KMS-11 (cell line): Measurements from ENCODE around the gene TMEM145.

ENCODE experiments used
- H2AFZ ChIP-seq: fragments of 200-600 bp; sonication (generic); 2 replicates; pipeline ENCODE4 v1.6.1; 2016; ENCODE audit warnings: antibody characterized with exemption, mixed run types, low read depth
- H3K27ac ChIP-seq: fragments of 200-600 bp; sonication (generic); 2 replicates; pipeline ENCODE4 v1.6.1; 2016; ENCODE audit warnings: mild to moderate bottlenecking, mixed run types
- H3K27me3 ChIP-seq: fragments of 200-600 bp; sonication (generic); 2 replicates; pipeline ENCODE4 v1.6.1; 2017; ENCODE audit warnings: mild to moderate bottlenecking, low read depth, mixed run types, moderate library complexity; ENCODE audit not compliant: insufficient read depth
- H3K36me3 ChIP-seq: fragments of 200-600 bp; sonication (generic); 2 replicates; pipeline ENCODE4 v1.6.1; 2017; ENCODE audit warnings: mild to moderate bottlenecking, mixed run types; ENCODE audit not compliant: insufficient read depth
- H3K4me1 ChIP-seq: fragments of 200-600 bp; sonication (generic); 2 replicates; pipeline ENCODE4 v1.6.1; 2016; ENCODE audit warnings: mild to moderate bottlenecking, low read depth, mixed run types; ENCODE audit not compliant: poor library complexity, severe bottlenecking
- H3K4me2 ChIP-seq: fragments of 200-600 bp; sonication (generic); 2 replicates; pipeline ENCODE4 v1.7.0; 2016; ENCODE audit warnings: mild to moderate bottlenecking, mixed run types
- H3K4me3 ChIP-seq: fragments of 200-600 bp; sonication (generic); IDR thresholded peaks from 2 replicates; pipeline ENCODE4 v1.6.1; 2017; ENCODE audit warnings: low read depth, low read length, mixed read lengths; ENCODE audit not compliant: insufficient read depth
- H3K79me2 ChIP-seq: fragments of 200-600 bp; sonication (generic); 2 replicates; pipeline ENCODE4 v1.6.1; 2016; ENCODE audit warnings: low read depth, mixed run types; ENCODE audit not compliant: insufficient read depth
- H3K9ac ChIP-seq: fragments of 200-600 bp; sonication (generic); 2 replicates; pipeline ENCODE4 v1.6.1; 2016; ENCODE audit warnings: mild to moderate bottlenecking, mixed run types
- H4K20me1 ChIP-seq: fragments of 200-600 bp; sonication (generic); 2 replicates; pipeline ENCODE4 v1.6.1; 2016; ENCODE audit warnings: mild to moderate bottlenecking, mixed run types; ENCODE audit not compliant: insufficient read depth
- TF ChIP-seq, protein P1 (sequence below): fragments of 200-600 bp; sonication (generic); conservative IDR thresholded peaks from 2 replicates; pipeline ENCODE4 v1.6.1; 2017; ENCODE audit warnings: low read depth, mild to moderate bottlenecking, antibody characterized with exemption, low read length, moderate library complexity, mixed read lengths

The TMEM145 gene

GRCh38 chr19:42363614-42364346, 50.7 kb downstream of the TMEM145 start:
- no peak overlapping the region for H3K27ac ChIP-seq
- H3K4me2 ChIP-seq: no peak overlapping the region
- H3K9ac ChIP-seq: no peak overlapping the region
- H3K79me2 ChIP-seq: no peaks in the 10 kb centered on the region
- H3K27me3 ChIP-seq: no peaks in the 10 kb centered on the region
- H2AFZ ChIP-seq: no peak overlapping the region
- no peak overlapping the region for H3K4me3 ChIP-seq
- H3K4me1 ChIP-seq: no peaks in the 10 kb centered on the region
- no peaks in the 10 kb centered on the region for H4K20me1 ChIP-seq
- H3K36me3 ChIP-seq: no peaks in the 10 kb centered on the region
- TF ChIP-seq, protein P1, sequence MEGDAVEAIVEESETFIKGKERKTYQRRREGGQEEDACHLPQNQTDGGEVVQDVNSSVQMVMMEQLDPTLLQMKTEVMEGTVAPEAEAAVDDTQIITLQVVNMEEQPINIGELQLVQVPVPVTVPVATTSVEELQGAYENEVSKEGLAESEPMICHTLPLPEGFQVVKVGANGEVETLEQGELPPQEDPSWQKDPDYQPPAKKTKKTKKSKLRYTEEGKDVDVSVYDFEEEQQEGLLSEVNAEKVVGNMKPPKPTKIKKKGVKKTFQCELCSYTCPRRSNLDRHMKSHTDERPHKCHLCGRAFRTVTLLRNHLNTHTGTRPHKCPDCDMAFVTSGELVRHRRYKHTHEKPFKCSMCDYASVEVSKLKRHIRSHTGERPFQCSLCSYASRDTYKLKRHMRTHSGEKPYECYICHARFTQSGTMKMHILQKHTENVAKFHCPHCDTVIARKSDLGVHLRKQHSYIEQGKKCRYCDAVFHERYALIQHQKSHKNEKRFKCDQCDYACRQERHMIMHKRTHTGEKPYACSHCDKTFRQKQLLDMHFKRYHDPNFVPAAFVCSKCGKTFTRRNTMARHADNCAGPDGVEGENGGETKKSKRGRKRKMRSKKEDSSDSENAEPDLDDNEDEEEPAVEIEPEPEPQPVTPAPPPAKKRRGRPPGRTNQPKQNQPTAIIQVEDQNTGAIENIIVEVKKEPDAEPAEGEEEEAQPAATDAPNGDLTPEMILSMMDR: no peak

GRCh38 chr19:42366673-42367072, 53.6 kb downstream of the TMEM145 start:
- Histone ChIP-seq H3K4me3 (no peak overlapping the region), H3K27ac (no peak overlapping the region), H3K9ac (no peak overlapping the region), H3K27me3 (no peaks in the 10 kb centered on the region), H3K36me3 (no peaks in the 10 kb centered on the region), H3K4me1 (no peaks in the 10 kb centered on the region), H4K20me1 (no peaks in the 10 kb centered on the region), H3K79me2 (no peaks in the 10 kb centered on the region), H2AFZ (no peak overlapping the region), H3K4me2 (no peak overlapping the region)
- TF ChIP-seq, protein P1: no peak

DNA sequence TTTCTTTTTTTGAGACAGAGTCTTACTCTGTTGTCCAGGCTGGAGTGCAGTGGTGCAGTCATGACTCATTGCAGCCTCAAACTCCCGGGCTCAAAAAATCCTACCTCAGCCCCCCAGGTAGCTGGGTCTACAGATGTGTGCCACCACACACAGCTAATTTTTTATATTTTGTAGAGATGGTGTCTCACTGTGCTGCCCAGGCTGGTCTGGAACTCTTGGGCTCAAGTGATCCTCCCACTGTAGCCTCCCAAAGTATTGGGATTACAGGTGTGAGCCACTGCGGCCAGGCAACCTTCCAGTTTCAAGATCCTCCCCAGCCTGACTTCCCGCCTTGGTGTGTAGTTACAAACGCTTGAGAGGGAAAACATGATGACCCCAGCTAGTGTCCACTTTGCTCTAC, 54.8 kb downstream of the TMEM145 start:
- TF ChIP-seq, protein P1: no peak
- Histone ChIP-seq H3K27me3 (no peaks in the 10 kb centered on the region), H3K79me2 (no peaks in the 10 kb centered on the region), H3K4me2 (no peak overlapping the region), H4K20me1 (no peaks in the 10 kb centered on the region), H3K9ac (no peak overlapping the region), H3K27ac (no peak overlapping the region), H3K36me3 (no peaks in the 10 kb centered on the region), H3K4me3 (no peak overlapping the region), H2AFZ (no peak overlapping the region), H3K4me1 (no peaks in the 10 kb centered on the region)

DNA sequence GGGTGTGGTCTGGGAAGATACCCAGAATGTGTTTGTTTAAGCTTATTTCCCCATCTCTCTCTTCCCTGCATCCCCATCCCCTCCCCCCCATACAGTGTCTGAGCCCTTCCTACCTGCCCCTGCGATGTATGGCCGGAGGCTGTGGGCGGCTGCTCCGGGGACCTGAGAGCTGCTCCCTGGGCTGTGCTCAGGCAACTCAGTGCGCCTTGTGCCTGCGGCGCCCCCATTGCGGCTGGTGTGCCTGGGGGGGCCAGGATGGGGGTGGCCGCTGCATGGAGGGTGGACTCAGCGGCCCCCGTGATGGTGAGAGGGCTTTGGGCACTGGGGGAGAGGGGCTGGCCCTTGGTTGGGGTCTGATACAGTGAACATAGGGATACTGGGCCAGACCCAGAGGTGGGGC, 55.3 kb downstream of the TMEM145 start:
- H4K20me1 ChIP-seq: no peaks in the 10 kb centered on the region
- no peak overlapping the region for H3K4me3 ChIP-seq
- no peak overlapping the region for H3K4me2 ChIP-seq
- H2AFZ ChIP-seq: no peak overlapping the region
- no peaks in the 10 kb centered on the region for H3K79me2 ChIP-seq
- H3K4me1 ChIP-seq: no peaks in the 10 kb centered on the region
- TF ChIP-seq, protein P1: no peak
- H3K27ac ChIP-seq: no peak overlapping the region
- no peaks in the 10 kb centered on the region for H3K27me3 ChIP-seq
- H3K36me3 ChIP-seq: no peaks in the 10 kb centered on the region
- H3K9ac ChIP-seq: no peak overlapping the region
